Stimulated activated CD4-positive, alpha-beta T cell treated with anti-CD3 and anti-CD28 coated beads, Interleukin-12 subunit alpha, Interleukin-12 subunit beta, amount 100 ng/mL, for 24 hours (primary cell): ENCODE results near the gene APBB2.

ENCODE experiments used
- DNase-seq, 2 experiments: peaks; one replicate each; pipeline ENCODE4 v3.0.0-alpha.2; 2020; ENCODE audit warnings: low read depth in 2 of 2

Gene APBB2

GRCh38 chr4:40978548-40978947, 235.8 kb downstream of the APBB2 start:
- DNase-seq, result no peak

GRCh38 chr4:40976343-40976742, 238.0 kb downstream of the APBB2 start:
- no peak for DNase-seq

GRCh38 chr4:40972722-40973121, 241.6 kb downstream of the APBB2 start:
- no peak for DNase-seq

DNA sequence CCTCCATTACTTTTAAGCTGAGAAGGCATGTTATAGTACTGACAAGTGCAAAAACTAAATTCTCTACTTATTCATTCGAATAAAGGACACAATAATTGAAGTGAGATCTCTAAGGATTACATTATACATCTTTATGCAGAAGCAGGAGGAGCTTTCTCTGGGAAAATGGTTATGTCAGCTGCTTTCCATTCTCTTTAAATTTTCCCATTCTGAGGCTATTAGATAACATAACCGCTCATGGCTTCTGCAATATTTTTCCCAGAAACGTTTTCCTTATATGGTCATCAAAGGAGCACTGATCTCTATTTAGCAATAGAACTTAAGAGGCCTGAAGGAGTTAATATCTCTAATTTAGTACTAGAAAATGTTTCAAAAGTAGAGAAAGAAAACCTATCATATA, 243.0 kb downstream of the APBB2 start:
- DNase-seq, result no peak

DNA sequence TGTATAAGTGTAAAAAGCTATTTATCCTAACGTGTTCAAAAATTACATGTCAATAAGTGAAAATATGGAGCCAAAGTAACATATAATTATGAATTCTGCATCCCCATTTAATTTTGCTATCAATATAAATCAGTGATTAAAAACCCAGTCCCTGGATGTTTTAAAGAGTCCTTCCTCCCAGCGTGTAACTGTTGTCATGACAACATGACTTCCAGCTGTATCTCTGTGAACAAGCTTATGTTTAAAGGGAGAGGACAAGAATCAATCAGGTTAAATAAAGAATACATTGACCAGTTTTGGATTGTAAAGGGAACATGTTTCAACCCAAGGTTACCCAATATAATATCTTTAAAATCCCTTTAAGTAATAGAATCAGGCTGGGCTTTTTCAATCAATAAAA, 244.8 kb downstream of the APBB2 start:
- no peak for DNase-seq

DNA sequence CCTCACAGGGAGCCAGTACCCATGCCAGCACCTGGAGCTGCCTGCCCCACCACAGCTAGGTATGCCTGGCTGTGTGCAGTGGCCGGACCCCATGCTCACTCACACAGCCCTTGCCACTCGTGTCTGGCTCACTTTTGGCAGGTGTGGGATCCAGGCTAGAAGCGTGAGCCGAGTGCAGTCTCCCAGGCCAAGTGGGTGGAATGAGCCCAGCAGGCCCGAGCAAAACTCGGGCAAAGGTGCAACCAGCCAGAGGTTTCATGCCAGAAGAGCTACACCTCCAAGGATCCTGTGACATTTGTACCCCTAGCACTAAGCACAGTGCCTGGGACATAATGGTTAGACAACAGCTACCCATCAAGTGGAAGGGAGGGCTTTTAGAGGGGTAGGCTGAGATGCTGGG, 246.8 kb downstream of the APBB2 start:
- DNase-seq, result no peak

DNA sequence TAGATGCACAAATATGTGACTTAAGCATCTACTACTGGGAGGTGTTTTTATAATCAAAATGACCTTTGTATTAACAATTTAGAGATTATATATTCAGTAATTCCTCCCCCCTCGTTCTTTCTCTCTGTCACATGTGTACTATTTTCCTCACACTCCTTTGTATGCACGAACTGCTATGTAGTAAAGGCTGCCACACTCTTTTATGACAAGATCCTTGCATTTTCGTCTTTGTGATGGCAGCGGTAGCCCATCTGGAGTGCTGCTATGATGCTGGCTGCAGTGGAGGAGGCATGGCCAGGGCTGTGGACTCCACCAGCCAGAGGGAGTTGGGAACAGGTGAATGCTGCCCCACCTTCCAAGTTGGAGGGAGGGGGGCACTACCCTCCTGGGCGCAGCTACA, 248.3 kb downstream of the APBB2 start:
- no peak for DNase-seq

GRCh38 chr4:40963897-40964478, 250.4 kb downstream of the APBB2 start:
- DNase-seq, result no peak

- DNase-seq, result no peak
Measured at GRCh38 chr4:40962551-40963180, 251.7 kb downstream of the APBB2 start.

DNA sequence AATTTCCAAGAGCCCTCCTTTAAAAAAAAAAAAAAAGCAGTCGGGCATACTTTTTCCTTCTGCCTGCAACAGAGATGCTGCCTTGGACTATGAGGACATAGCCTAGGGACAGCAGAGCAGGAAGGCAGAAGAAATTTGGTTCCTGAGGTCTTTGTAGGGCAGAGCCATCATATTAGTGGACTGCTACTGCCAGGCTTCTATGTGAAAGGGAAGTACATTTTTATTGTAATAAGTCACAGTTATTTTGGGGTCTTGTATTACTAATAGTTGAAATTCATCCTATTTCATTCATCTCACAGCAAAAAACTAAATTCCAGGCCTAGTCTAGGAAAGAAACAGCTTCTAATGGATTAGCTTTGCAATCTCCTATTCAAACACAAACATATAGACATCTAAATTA, 253.4 kb downstream of the APBB2 start:
- DNase-seq, result no peak

DNA sequence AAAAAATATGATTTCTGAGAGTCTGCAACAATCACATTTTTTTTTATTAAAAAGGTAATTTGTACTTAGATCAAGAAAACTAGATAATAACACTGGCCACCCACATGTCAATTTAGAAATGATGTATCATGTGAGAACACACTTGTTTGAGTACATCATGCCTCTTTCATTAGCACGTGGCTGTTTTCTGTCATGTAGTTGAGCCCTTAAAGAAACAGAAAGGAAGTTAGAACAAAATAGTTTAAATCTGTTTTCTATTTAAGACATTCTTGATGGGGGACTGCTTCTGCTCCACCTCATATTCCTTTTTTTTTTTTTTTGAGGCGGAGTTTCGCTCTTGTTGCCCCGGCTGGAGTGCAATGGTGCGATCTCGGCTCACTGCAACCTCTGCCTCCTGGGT, 257.1 kb downstream of the APBB2 start:
- DNase-seq, result no peak

DNA sequence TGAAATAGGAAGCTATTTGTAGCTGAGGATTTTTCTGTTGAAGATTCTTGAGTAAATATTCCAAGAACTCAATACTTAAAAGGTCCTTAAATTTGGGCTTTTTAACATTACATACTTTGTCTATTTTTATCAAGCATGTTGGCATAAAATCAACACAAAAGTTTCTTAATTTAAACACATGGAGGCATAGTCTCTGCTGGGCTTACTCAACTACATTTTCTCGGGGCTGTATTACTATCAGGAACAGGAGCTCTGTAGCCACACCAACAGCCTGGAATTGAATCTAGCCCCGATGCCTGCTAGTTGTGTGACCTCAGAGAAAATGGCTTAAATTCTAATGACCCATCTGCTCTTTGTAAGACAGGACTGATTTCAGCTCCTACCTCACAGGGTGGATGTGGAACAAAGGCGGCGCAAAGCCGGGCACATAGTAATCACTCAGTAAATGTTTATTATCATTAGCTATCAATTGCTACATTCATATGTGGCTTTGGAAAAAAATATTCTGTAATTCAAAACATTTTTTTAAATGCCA, 257.6 kb downstream of the APBB2 start:
- no peak for DNase-seq

DNA sequence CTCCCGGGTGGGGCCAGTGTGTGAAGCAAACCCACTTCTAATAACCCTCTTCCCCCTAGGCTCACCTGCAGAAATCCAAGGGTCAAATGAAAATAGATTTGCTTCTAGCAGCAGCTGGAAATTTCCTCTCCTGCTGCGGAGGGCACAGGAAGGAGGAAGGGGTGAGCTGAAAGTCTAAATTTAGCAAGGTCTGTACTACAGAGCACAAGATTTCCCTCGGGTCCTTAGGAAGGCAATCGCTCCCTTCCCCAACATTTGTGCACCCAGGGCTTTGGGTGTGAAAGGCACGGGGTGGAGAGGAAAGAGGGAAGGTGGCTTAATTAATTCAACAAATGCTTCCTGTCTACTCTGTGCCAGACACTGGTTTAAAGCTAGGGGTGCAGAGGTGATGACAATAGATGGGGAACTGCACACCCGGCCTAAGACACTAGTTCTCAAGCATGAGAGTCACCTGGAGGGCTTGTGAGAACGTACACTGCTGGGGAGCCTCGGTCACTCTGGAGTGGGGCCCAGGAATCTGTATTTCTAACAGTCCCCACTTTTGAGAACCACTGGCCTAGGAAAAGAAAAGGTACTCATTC, 260.2 kb downstream of the APBB2 start:
- no peak for DNase-seq

DNA sequence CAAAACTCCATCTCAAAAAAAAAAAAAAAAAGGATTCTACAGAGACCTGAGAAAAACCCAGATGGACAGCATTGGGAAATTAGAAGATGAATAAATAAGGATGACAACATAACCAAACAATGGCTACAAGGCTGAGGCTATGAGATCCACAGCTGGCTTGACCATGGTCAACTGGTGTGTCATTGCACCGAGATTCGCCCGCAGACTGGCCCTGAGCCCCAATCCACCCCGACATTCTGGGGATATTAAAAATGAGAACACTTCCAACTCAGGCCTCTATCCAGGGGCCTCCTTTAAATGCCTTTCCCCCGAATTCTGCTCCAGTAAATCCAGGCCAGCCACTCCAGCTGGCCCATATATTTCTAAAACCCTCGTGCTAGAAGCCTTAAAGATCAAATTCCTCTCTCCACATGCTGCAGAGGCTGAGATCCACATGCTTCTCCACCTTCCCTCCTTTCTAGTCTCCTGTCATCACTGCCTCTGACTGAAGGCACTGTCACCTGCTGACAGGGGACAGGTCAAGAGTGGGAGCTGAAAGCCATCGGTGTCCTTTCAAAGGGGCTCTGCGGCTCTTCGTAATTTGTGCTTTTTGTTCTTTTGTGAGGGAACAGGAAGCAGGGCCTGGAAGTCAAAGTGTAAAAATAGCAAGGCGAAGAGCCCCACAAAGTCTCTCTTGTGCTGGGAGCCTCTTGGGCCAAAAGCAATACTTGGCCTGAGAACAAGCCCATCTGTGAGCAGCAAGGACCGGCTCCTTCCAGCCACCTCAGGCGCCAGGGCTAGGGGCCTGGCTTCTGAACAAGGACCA, 260.9 kb downstream of the APBB2 start:
- no peak for DNase-seq

- DNase-seq, result no peak
Measured at GRCh38 chr4:40952672-40953071, 261.7 kb downstream of the APBB2 start.

DNA sequence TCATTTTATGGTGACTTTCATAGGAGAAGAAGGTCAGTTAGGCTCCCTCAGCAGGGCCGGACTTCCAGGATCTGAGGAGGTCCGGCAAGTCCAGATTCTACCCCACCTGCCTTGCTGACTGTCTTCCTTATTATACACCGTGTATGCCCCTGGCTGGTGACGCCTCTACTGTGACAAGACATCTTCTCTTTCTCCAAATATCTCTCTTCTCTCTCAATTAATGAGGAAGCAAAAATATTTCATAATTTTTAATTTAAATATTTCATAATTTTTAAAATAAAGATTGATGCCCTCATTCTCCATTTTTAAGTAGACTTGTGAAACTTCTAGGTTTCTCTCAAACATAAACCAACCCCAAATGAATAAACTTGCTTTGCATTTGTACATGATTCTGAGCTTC, 262.1 kb downstream of the APBB2 start:
- no peak for DNase-seq

GRCh38 chr4:40951026-40951425, 263.3 kb downstream of the APBB2 start:
- DNase-seq, result no peak

DNA sequence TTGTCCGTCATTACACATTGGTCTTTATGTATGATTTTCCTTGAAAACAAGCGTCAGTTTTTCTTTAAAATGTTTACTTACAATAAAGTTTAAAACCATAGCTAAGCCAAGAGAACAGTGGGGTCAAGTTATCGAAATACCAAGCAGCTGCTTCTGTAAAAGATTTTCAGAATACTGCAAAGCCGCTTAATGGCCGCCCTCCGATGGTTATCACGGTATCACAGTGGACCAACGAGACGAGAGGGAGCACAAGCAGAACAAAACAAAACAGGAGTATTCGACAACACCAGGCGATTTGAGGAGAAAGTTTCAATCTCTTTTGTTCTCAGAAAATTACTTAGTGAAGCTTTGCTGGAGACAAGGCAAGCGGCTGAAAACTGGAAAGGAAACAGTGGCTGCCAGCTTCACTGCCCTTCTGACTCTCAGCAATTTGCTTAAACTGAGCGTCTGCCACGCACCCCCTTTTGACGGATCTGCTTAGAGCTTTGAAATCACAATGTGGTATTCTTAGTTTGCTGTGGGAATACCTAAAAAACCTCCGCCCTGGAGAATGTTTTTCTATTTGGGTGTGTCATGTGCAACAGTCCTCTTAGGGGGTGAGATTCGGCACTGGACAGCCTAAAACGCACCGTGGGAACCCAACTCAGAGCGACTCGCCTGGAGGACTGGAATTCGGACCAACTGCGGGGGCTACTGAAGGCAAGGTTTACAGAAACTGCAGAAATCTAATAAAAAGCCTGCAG, 264.8 kb downstream of the APBB2 start:
- DNase-seq, result no peak

GRCh38 chr4:40948014-40948413, 266.3 kb downstream of the APBB2 start:
- DNase-seq, result no peak

- DNase-seq, result no peak
Measured at GRCh38 chr4:40946652-40947051, 267.7 kb downstream of the APBB2 start.

GRCh38 chr4:40940756-40941155, 273.6 kb downstream of the APBB2 start:
- no peak for DNase-seq

DNA sequence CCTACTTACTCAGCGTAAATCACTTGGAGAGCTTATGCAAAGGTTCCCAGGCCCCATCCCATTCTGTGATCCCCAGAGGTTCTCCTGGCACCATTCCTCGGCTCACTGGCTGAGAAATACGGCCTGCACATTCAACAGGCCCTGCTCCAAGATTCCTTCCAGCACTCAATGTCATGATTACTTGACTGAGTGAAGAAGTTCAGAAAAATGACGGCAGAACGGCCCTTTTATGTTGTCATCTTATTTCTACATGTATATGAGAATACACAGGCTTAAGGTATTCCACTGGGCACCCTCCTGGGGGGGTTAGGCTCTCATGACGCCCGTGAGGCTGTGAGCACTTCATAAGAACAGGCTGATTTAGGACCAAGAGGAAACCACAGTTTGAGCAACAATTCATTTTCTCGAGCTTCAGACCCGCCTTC, 274.0 kb downstream of the APBB2 start:
- DNase-seq, result no peak
